Sigmoid colon (tissue), 7 donors: ENCODE results near the gene ACBD6. TPM values are rescaled to one million over a fixed set of nuclear protein-coding genes. Genes with fewer than 3 reads are reported as not detected.

ENCODE experiments used
- DNase-seq: peaks from one replicate; pipeline ENCODE4 v3.0.0-alpha.2; 2019
- H3K27ac ChIP-seq, 4 donors: fragments of 200-600 bp; sonication (generic); one replicate each; pipeline ENCODE4 v1.5.1; 2016 to 2019; ENCODE audit warnings: mild to moderate bottlenecking in 1 of 4
- H3K27me3 ChIP-seq, 3 donors: fragments of 200-600 bp; sonication (generic); one replicate each; pipeline ENCODE4 v1.5.1; 2019; ENCODE audit warnings: mild to moderate bottlenecking in 1 of 3
- H3K36me3 ChIP-seq, 4 donors: fragments of 200-600 bp; sonication (generic); one replicate each; pipeline ENCODE4 v1.5.1; 2016 to 2019
- H3K4me1 ChIP-seq, 4 donors: fragments of 200-600 bp; sonication (generic); one replicate each; pipeline ENCODE4 v1.5.1; 2017 to 2019
- H3K4me3 ChIP-seq, 4 donors: fragments of 200-600 bp; sonication (generic); one replicate each; pipeline ENCODE4 v1.5.1; 2017 to 2019; ENCODE audit warnings: mild to moderate bottlenecking in 2 of 4, moderate library complexity in 1 of 4
- H3K9me3 ChIP-seq, 4 donors: fragments of 200-600 bp in 3 of 4; sonication (generic) in 3 of 4; one replicate each; pipeline versions ENCODE4 v1.5.1 to v1.6.1; 2013 to 2019
- CTCF ChIP-seq, 4 experiments: fragments of 450-650 bp in 3 of 4; fragments of 200-600 bp in 1 of 4; IDR thresholded peaks; one replicate each; pipeline ENCODE4 v1.5.1; 2016 to 2019; ENCODE audit warnings: antibody characterized with exemption in 4 of 4, mild to moderate bottlenecking in 3 of 4, moderate library complexity in 2 of 4
- EP300 ChIP-seq, 4 donors: sonication (generic); formaldehyde crosslinking; IDR thresholded peaks; one replicate each; pipeline ENCODE4 v1.6.1; 2017; ENCODE audit warnings: antibody characterized with exemption in 4 of 4
- POLR2A ChIP-seq, 2 donors: fragments of 450-650 bp; IDR thresholded peaks; one replicate each; pipeline ENCODE4 v1.6.1; 2016; ENCODE audit warnings: antibody characterized with exemption in 2 of 2, mild to moderate bottlenecking in 2 of 2, moderate library complexity in 2 of 2
- POLR2AphosphoS5 ChIP-seq, 4 donors: sonication (generic); formaldehyde crosslinking; IDR thresholded peaks; one replicate each; pipeline ENCODE4 v1.6.1; 2017; ENCODE audit warnings: antibody characterized with exemption in 4 of 4
- WGBS, 2 donors: extraction: QIAGEN DNeasy Blood & Tissue Kit; methylation state at CpG; one replicate each; pipeline ENCODE4 v1.1.7; 2013; 5-methylcytosine and 5-hydroxymethylcytosine counted together
- intact Hi-C: fragments of 100-400 bp; cut with DNase I; formaldehyde crosslinking; loops from one replicate; pipeline ENCODE4 v1.15.1; 2023
- polyA plus RNA-seq, 3 donors: library from polyadenylated mRNA; stranded (reverse); fragments of 200-250 nt; gene quantifications; one replicate each; pipeline ENCODE4 v1.2.3, GENCODE V29; 2013
- total RNA-seq, 4 donors: library from RNA; depleted of rRNA; stranded (reverse); fragments of >200 nt; gene quantifications; one replicate each; pipeline ENCODE4 v1.1.0, GENCODE V29; 2016
- donor health status: healthy with polysubstance abuse.
- donor health status: Bipolar disorder and iron deficiency.
- donor health status: healthy.

ACBD6 gene
- total and polyA plus RNA-seq, 7 donors, result 11.4 to 40.8 (median 35.5) TPM

GRCh38 chr1:180258935-180259334, 243.4 kb downstream of the ACBD6 start:
- intact Hi-C loops, result no loop called here
- Histone ChIP-seq H3K27ac (no peak overlapping the region), H3K27me3 (peaks cover 10 to 61% (median 24%) of the 10 kb centered on the region in 3 donors), H3K9me3 (no peaks in the 10 kb centered on the region), H3K36me3 (no peaks in the 10 kb centered on the region), H3K4me1 (peaks cover 0 to 19% (median 17%) of the 10 kb centered on the region in 4 donors), H3K4me3 (no peak overlapping the region)
- DNase-seq, result no peak
- no peak for TF ChIP-seq CTCF (IDR thresholded peaks at IDR 0.05)
- TF ChIP-seq POLR2A (IDR thresholded peaks at IDR 0.05), result no peak
- no peak for TF ChIP-seq EP300 (IDR thresholded peaks at IDR 0.05)
- no peak for TF ChIP-seq POLR2AphosphoS5 (IDR thresholded peaks at IDR 0.05)
- WGBS, 2 donors, result 46 to 74% methylated on average over 5 of the region's 5 CpGs

- peaks cover 14 to 64% (median 31%) of the 10 kb centered on the region in 3 donors for H3K27me3 ChIP-seq
- H3K36me3 ChIP-seq, result no peaks in the 10 kb centered on the region
- DNase-seq, result no peak
- TF ChIP-seq POLR2AphosphoS5 (IDR thresholded peaks at IDR 0.05), result no peak
- no peak for TF ChIP-seq CTCF (IDR thresholded peaks at IDR 0.05)
- TF ChIP-seq POLR2A (IDR thresholded peaks at IDR 0.05), result no peak
- TF ChIP-seq EP300 (IDR thresholded peaks at IDR 0.05), result no peak
- 80 to 88% methylated on average over 12 of the region's 12 CpGs for WGBS, 2 donors
- peaks cover 0 to 19% (median 17%) of the 10 kb centered on the region in 4 donors for H3K4me1 ChIP-seq
- intact Hi-C loops, result no loop called here
- no peak overlapping the region for H3K4me3 ChIP-seq
- H3K9me3 ChIP-seq, result no peaks in the 10 kb centered on the region
- H3K27ac ChIP-seq, result no peak overlapping the region
These were observed 244.1 kb downstream of the ACBD6 start for GRCh38 chr1:180258290-180258689.

GRCh38 chr1:180257486-180257885, 244.9 kb downstream of the ACBD6 start:
- WGBS, 2 donors, result 24 to 62% methylated on average over 8 of the region's 8 CpGs
- TF ChIP-seq CTCF (IDR thresholded peaks at IDR 0.05) (no peak), EP300 (IDR thresholded peaks at IDR 0.05) (no peak), POLR2A (IDR thresholded peaks at IDR 0.05) (no peak), POLR2AphosphoS5 (IDR thresholded peaks at IDR 0.05) (no peak)
- H3K27ac ChIP-seq, result no peak overlapping the region

GRCh38 chr1:180257028-180257386, 245.4 kb downstream of the ACBD6 start:
- H3K27me3 ChIP-seq, result peaks cover 18 to 71% (median 38%) of the 10 kb centered on the region in 3 donors
- whole genome bisulfite sequencing, 2 donors, result 72 to 84% methylated on average over 5 of the region's 5 CpGs
- peaks cover 0 to 8% (median 7%) of the 10 kb centered on the region in 4 donors for H3K4me1 ChIP-seq
- no peak for TF ChIP-seq EP300 (IDR thresholded peaks at IDR 0.05)
- no peak for TF ChIP-seq POLR2A (IDR thresholded peaks at IDR 0.05)
- no peak for TF ChIP-seq POLR2AphosphoS5 (IDR thresholded peaks at IDR 0.05)
- TF ChIP-seq CTCF (IDR thresholded peaks at IDR 0.05), result no peak
- no peak overlapping the region for H3K4me3 ChIP-seq
- H3K36me3 ChIP-seq, result no peaks in the 10 kb centered on the region
- no peak overlapping the region for H3K27ac ChIP-seq
- DNase-seq, result no peak
- intact Hi-C loops, result no loop called here
- no peaks in the 10 kb centered on the region for H3K9me3 ChIP-seq

More at GRCh38 chr1:180257486-180257885, 244.9 kb downstream of the ACBD6 start:
- Histone ChIP-seq H3K4me3 (no peak overlapping the region), H3K27me3 (peaks cover 18 to 66% (median 33%) of the 10 kb centered on the region in 3 donors), H3K4me1 (peaks cover 0 to 13% (median 12%) of the 10 kb centered on the region in 4 donors), H3K9me3 (no peaks in the 10 kb centered on the region), H3K36me3 (no peaks in the 10 kb centered on the region)
- no peak for DNase-seq
- intact Hi-C loops, result no loop called here
